Liver (tissue), 9 donors: ENCODE measurements around the gene PRTFDC1. TPM values are rescaled to one million over a fixed set of nuclear protein-coding genes. Genes with fewer than 3 reads are reported as not detected.

Source experiments
- DNase-seq: peaks from one replicate; pipeline ENCODE4 v3.0.0-alpha.2; 2017; ENCODE audit warnings: low spot score
- H3K27ac ChIP-seq, 2 donors: one replicate each; pipeline ENCODE4 v1.7.0; 2013; ENCODE audit warnings: inconsistent platforms in 2 of 2, low read length in 2 of 2, control low read depth in 1 of 2, low read depth in 1 of 2, mild to moderate bottlenecking in 1 of 2
- H3K27me3 ChIP-seq, 4 donors: one replicate each; pipeline versions ENCODE4 v1.6.1 to v1.7.0; 2013; ENCODE audit warnings: low read length in 3 of 4, inconsistent platforms in 1 of 4, mild to moderate bottlenecking in 1 of 4, moderate library complexity in 1 of 4; ENCODE audit not compliant: control insufficient read depth in 4 of 4, insufficient read depth in 4 of 4
- H3K36me3 ChIP-seq, 4 donors: one replicate each; pipeline versions ENCODE4 v1.6.1 to v1.7.0; 2013; ENCODE audit warnings: low read length in 3 of 4, mild to moderate bottlenecking in 3 of 4, low read depth in 1 of 4, moderate library complexity in 1 of 4; ENCODE audit not compliant: control insufficient read depth in 4 of 4, insufficient read depth in 3 of 4
- H3K4me1 ChIP-seq, 4 donors: one replicate each; pipeline versions ENCODE4 v1.6.1 to v1.7.0; 2013; ENCODE audit warnings: low read length in 3 of 4, mild to moderate bottlenecking in 3 of 4, moderate library complexity in 1 of 4; ENCODE audit not compliant: control insufficient read depth in 4 of 4, insufficient read depth in 4 of 4
- H3K4me3 ChIP-seq, 3 donors: one replicate each; pipeline versions ENCODE4 v1.6.1 to v1.7.0; 2013; ENCODE audit warnings: low read length in 3 of 3, control low read depth in 1 of 3, low read depth in 1 of 3, mild to moderate bottlenecking in 1 of 3
- H3K9ac ChIP-seq, 2 donors: one replicate each; pipeline ENCODE4 v1.7.0; 2013; ENCODE audit warnings: low read length in 2 of 2, mild to moderate bottlenecking in 2 of 2, moderate library complexity in 2 of 2, control low read depth in 1 of 2, low read depth in 1 of 2
- H3K9me3 ChIP-seq, 4 donors: one replicate each; pipeline versions ENCODE4 v1.6.1 to v1.7.0; 2013; ENCODE audit warnings: low read length in 3 of 4; ENCODE audit not compliant: control insufficient read depth in 4 of 4
- ATF3 ChIP-seq: IDR thresholded peaks from 2 replicates; pipeline ENCODE4 v1.6.1; 2016; ENCODE audit warnings: antibody characterized with exemption
- CTCF ChIP-seq: fragments of 150-350 bp; IDR thresholded peaks from 2 replicates; pipeline ENCODE4 v1.5.1; 2017; ENCODE audit warnings: improper control_type of control experiment, low read depth, low read length; ENCODE audit not compliant: missing input control
- EGR1 ChIP-seq, 2 donors: IDR thresholded peaks; 2 replicates each; pipeline ENCODE4 v1.6.1; 2016 to 2018; ENCODE audit warnings: antibody characterized with exemption in 2 of 2, low read depth in 2 of 2
- FOXA1 ChIP-seq: IDR thresholded peaks from 2 replicates; pipeline ENCODE4 v1.6.1; 2016; ENCODE audit warnings: antibody characterized with exemption
- FOXA2 ChIP-seq: IDR thresholded peaks from 2 replicates; pipeline ENCODE4 v1.6.1; 2016; ENCODE audit warnings: antibody characterized with exemption
- HNF4A ChIP-seq, 2 donors: conservative IDR thresholded peaks; 2 replicates each; pipeline ENCODE4 v1.6.1; 2016; ENCODE audit warnings: antibody characterized with exemption in 2 of 2, mild to moderate bottlenecking in 2 of 2
- HNF4G ChIP-seq: IDR thresholded peaks from 2 replicates; pipeline ENCODE4 v1.6.1; 2016; ENCODE audit warnings: antibody characterized with exemption
- JUND ChIP-seq, 2 donors: IDR thresholded peaks; 2 replicates each; pipeline ENCODE4 v1.6.1; 2016; ENCODE audit warnings: antibody characterized with exemption in 2 of 2
- NR2F2 ChIP-seq: IDR thresholded peaks from 2 replicates; pipeline ENCODE4 v1.6.1; 2016; ENCODE audit warnings: antibody characterized with exemption
- RXRA ChIP-seq, 2 donors: IDR thresholded peaks; 2 replicates each; pipeline ENCODE4 v1.6.1; 2017 to 2018; ENCODE audit warnings: antibody characterized with exemption in 2 of 2, mild to moderate bottlenecking in 1 of 2
- SP1 ChIP-seq: IDR thresholded peaks from 2 replicates; pipeline ENCODE4 v1.6.1; 2018; ENCODE audit warnings: antibody characterized with exemption, mild to moderate bottlenecking
- YY1 ChIP-seq: IDR thresholded peaks from 2 replicates; pipeline ENCODE4 v1.6.1; 2016; ENCODE audit warnings: antibody characterized with exemption, mild to moderate bottlenecking
- WGBS: extraction: QIAGEN DNeasy Blood & Tissue Kit; methylation state at CpG from one replicate; pipeline ENCODE4 v1.1.7; 2013; 5-methylcytosine and 5-hydroxymethylcytosine counted together
- polyA plus RNA-seq, 2 donors: library from polyadenylated mRNA; stranded (reverse) in 1 of 2; unstranded in 1 of 2; fragments of 200-250 nt in 1 of 2; fragments of >200 nt in 1 of 2; fragmentation: Nextera tagmentation in 1 of 2; extraction: Ambion mirVana in 1 of 2; gene quantifications; one replicate each; pipeline versions ENCODE4 v1.2.1 to v1.2.3, GENCODE V29; 2013 to 2015
- total RNA-seq, 2 donors: library from RNA; depleted of rRNA; stranded (reverse); fragments of >200 nt; gene quantifications; one replicate each; pipeline ENCODE4 v1.2.3, GENCODE V29; 2014
- TF ChIP-seq, protein P1 (sequence below): IDR thresholded peaks from 2 replicates; pipeline ENCODE4 v1.6.1; 2016; ENCODE audit warnings: antibody characterized with exemption
- TF ChIP-seq, protein P2 (sequence below): IDR thresholded peaks from 2 replicates; pipeline ENCODE4 v1.6.1; 2016; ENCODE audit warnings: antibody characterized with exemption
- donor health status: healthy.
- donor health status: healthy.
- donor health status: healthy.
- donor health status: healthy.
- donor health status: healthy.

The PRTFDC1 gene
- total and polyA plus RNA-seq, 4 donors: 0.93 to 3.1 (median 1.9) TPM

GRCh38 chr10:24849051-24849450 lies 103.4 kb downstream of the PRTFDC1 start:
- H3K9me3 ChIP-seq: no peaks in the 10 kb centered on the region
- TF ChIP-seq ATF3: no peak
- TF ChIP-seq SP1: no peak
- no peak for TF ChIP-seq EGR1 (IDR thresholded peaks at IDR 0.05; ENCODE audit: low read depth in 2 of 2)
- TF ChIP-seq FOXA1: no peak
- TF ChIP-seq, protein P1, sequence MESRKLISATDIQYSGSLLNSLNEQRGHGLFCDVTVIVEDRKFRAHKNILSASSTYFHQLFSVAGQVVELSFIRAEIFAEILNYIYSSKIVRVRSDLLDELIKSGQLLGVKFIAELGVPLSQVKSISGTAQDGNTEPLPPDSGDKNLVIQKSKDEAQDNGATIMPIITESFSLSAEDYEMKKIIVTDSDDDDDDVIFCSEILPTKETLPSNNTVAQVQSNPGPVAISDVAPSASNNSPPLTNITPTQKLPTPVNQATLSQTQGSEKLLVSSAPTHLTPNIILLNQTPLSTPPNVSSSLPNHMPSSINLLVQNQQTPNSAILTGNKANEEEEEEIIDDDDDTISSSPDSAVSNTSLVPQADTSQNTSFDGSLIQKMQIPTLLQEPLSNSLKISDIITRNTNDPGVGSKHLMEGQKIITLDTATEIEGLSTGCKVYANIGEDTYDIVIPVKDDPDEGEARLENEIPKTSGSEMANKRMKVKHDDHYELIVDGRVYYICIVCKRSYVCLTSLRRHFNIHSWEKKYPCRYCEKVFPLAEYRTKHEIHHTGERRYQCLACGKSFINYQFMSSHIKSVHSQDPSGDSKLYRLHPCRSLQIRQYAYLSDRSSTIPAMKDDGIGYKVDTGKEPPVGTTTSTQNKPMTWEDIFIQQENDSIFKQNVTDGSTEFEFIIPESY: no peak
- TF ChIP-seq NR2F2: no peak
- 87% methylated on average over 6 of the region's 6 CpGs for WGBS
- H3K27me3 ChIP-seq: no peaks in the 10 kb centered on the region
- H3K27ac ChIP-seq: no peak overlapping the region
- DNase-seq: no peak
- no peaks in the 10 kb centered on the region for H3K4me1 ChIP-seq
- no peaks in the 10 kb centered on the region for H3K36me3 ChIP-seq
- H3K4me3 ChIP-seq: no peak overlapping the region
- H3K9ac ChIP-seq: no peak overlapping the region

DNA sequence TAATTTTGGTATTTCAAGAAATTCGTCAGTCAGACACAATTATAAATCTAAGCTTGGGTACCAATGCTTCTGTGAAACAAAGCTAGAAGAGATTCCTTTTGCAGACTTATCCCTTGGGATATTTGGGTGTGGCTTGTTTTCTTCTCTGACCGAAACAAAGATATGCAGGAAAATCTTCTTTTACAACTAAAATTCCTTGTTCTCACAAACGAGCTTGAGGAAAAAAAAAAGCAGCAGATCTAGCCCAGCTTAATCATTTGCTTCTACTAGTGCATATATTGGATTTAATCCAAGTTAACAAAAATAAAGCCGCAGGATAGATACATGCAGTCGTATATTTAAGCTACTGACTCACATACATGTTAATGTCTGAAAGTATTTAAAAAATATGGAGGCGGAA lies 104.2 kb downstream of the PRTFDC1 start:
- 70% methylated on average over 6 of the region's 6 CpGs for WGBS
- DNase-seq: no peak

DNA sequence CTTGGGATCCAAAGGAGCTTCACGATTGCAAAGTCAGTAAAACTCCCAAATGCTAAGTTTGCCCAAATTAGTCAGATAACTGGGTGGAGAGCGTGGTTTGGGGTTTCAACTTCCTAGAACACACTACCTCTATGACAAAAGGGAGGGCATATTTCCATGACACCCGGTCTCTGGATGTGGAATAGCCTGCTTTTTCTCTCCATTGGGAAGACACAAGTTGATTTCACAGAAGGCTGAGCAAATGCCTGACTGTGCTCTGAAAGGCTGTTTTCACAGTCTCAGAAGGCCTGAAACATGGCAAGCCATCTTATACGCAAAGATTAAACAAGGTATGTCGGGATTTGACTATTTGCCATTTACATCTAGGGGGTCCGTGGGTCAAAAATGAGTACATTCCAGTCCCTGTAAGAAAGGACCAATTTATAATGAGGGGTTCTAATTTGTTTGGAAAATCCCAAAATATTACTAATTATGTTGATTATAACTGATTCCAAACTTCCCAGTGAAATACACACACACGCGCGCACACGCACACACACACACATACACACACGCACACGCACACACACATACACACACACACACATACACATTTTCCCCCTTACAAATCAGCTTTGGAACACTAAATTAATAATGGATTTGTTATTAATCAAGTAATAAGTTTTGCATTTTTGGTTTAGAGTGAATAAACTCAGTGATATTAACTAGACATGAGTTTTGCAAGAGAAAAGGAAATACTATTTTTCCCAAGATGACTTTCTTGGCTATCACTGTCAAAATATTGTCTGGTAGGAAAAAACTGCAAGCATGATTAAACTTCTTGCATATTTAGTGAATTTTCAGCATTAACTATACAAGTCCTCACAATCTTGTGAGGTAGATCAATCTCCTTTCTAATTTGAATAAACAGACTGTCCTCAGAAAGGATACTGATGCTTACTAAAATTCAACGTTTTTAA lies 105.0 kb downstream of the PRTFDC1 start:
- WGBS: 91% methylated on average over 13 of the region's 13 CpGs
- no peak for TF ChIP-seq SP1
- TF ChIP-seq ATF3: no peak
- TF ChIP-seq EGR1 (IDR thresholded peaks at IDR 0.05; ENCODE audit: low read depth in 2 of 2): no peak
- TF ChIP-seq NR2F2: no peak
- no peak for TF ChIP-seq JUND (IDR thresholded peaks at IDR 0.05)
- TF ChIP-seq HNF4G: no peak
- no peak for TF ChIP-seq HNF4A (conservative IDR thresholded peaks at IDR 0.05)
- no peak for TF ChIP-seq RXRA (IDR thresholded peaks at IDR 0.05)
- no peak for TF ChIP-seq CTCF
- TF ChIP-seq FOXA1: no peak
- no peak for TF ChIP-seq YY1
- no peak for TF ChIP-seq FOXA2

More for the DNA sequence above, 104.2 kb downstream of the PRTFDC1 start:
- Histone ChIP-seq H3K27me3 (no peaks in the 10 kb centered on the region), H3K36me3 (no peaks in the 10 kb centered on the region), H3K27ac (no peak overlapping the region), H3K9ac (no peak overlapping the region), H3K4me3 (no peak overlapping the region), H3K9me3 (no peaks in the 10 kb centered on the region), H3K4me1 (no peaks in the 10 kb centered on the region)
- TF ChIP-seq, protein P1: no peak
- TF ChIP-seq FOXA2 (no peak), YY1 (no peak)
- TF ChIP-seq, protein P2, sequence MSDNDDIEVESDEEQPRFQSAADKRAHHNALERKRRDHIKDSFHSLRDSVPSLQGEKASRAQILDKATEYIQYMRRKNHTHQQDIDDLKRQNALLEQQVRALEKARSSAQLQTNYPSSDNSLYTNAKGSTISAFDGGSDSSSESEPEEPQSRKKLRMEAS: no peak

More for the DNA sequence above, 105.0 kb downstream of the PRTFDC1 start:
- H3K4me3 ChIP-seq: no peak overlapping the region
- H3K36me3 ChIP-seq: no peaks in the 10 kb centered on the region
- H3K27ac ChIP-seq: no peak overlapping the region
- H3K27me3 ChIP-seq: no peaks in the 10 kb centered on the region
- no peak for DNase-seq
- no peaks in the 10 kb centered on the region for H3K9me3 ChIP-seq
- H3K4me1 ChIP-seq: no peaks in the 10 kb centered on the region
- H3K9ac ChIP-seq: no peak overlapping the region
